Measurements from ENCODE around the gene FADS1. TPM values are rescaled to one million over a fixed set of nuclear protein-coding genes. Genes with fewer than 3 reads are reported as not detected.

FADS1 gene
- total and polyA plus RNA-seq, 12 donors: 28.3 to 410 (median 102) TPM

- TF ChIP-seq CTCF (IDR thresholded peaks at IDR 0.05) (no peak), POLR2A (IDR thresholded peaks at IDR 0.05) (no peak)
- intact Hi-C loops (cut with DNase I): no loop called here
- peak overlapping the region in 2 of 5 donors; percentile 54 to 68 for H3K27ac ChIP-seq
- H3K27me3 ChIP-seq: no peaks in the 10 kb centered on the region
- 75 to 95% (median 83%) methylated on average over 7 of the region's 7 CpGs for WGBS, 4 donors
- no peaks in the 10 kb centered on the region for H3K9me3 ChIP-seq (replicated peaks in 1 of 3)
- H3K4me1 ChIP-seq (replicated peaks in 1 of 2): peaks cover 4 to 44% of the 10 kb centered on the region in 2 donors
- DNase-seq: no peak
- H3K36me3 ChIP-seq (replicated peaks in 1 of 2): peaks cover 0 to 67% of the 10 kb centered on the region in 2 donors
- no peak overlapping the region for H3K4me3 ChIP-seq
These were observed 33.9 kb upstream of the FADS1 start for GRCh38 chr11:61850687-61851086.

- 43 to 67% (median 56%) methylated on average over 9 of the region's 9 CpGs for WGBS, 4 donors
- H3K9me3 ChIP-seq (replicated peaks in 1 of 3): no peaks in the 10 kb centered on the region
- H3K27ac ChIP-seq: peak overlapping the region in 3 of 5 donors; percentile 59 to 62 (median 61)
- intact Hi-C loops (cut with DNase I): no loop called here
- H3K27me3 ChIP-seq: no peaks in the 10 kb centered on the region
- peaks cover 4 to 30% of the 10 kb centered on the region in 2 donors for H3K4me1 ChIP-seq (replicated peaks in 1 of 2)
- peak in 6 of 7 donors; percentile 61 to 82 (median 74) for DNase-seq
- H3K4me3 ChIP-seq: no peak overlapping the region
- TF ChIP-seq POLR2A (IDR thresholded peaks at IDR 0.05): no peak
- no peak for TF ChIP-seq CTCF (IDR thresholded peaks at IDR 0.05)
- peaks cover 0 to 70% of the 10 kb centered on the region in 2 donors for H3K36me3 ChIP-seq (replicated peaks in 1 of 2)
These were observed 31.8 kb upstream of the FADS1 start for GRCh38 chr11:61848631-61849030.

GRCh38 chr11:61847914-61848581, 31.2 kb upstream of the FADS1 start:
- no peaks in the 10 kb centered on the region for H3K27me3 ChIP-seq
- intact Hi-C loops (cut with DNase I): no loop called here
- H3K9me3 ChIP-seq (replicated peaks in 1 of 3): no peaks in the 10 kb centered on the region
- peaks cover 4 to 26% of the 10 kb centered on the region in 2 donors for H3K4me1 ChIP-seq (replicated peaks in 1 of 2)
- WGBS, 4 donors: 89 to 97% (median 94%) methylated on average over 14 to 18 of the region's 18 CpGs
- no peak for DNase-seq
- peak overlapping the region in 3 of 5 donors; percentile 59 to 62 (median 61) for H3K27ac ChIP-seq
- no peak overlapping the region for H3K4me3 ChIP-seq
- peaks cover 0 to 72% of the 10 kb centered on the region in 2 donors for H3K36me3 ChIP-seq (replicated peaks in 1 of 2)
- no peak for TF ChIP-seq CTCF (IDR thresholded peaks at IDR 0.05)
- no peak for TF ChIP-seq POLR2A (IDR thresholded peaks at IDR 0.05)

- no peaks in the 10 kb centered on the region for H3K27me3 ChIP-seq
- 73 to 86% (median 77%) methylated on average over 10 of the region's 10 CpGs for WGBS, 4 donors
- intact Hi-C loops (cut with DNase I): no loop called here
- DNase-seq: no peak
- H3K36me3 ChIP-seq (replicated peaks in 1 of 2): peaks cover 0 to 82% of the 10 kb centered on the region in 2 donors
- H3K4me1 ChIP-seq (replicated peaks in 1 of 2): peaks cover 13 to 26% of the 10 kb centered on the region in 2 donors
- H3K27ac ChIP-seq: peak overlapping the region in 2 of 5 donors; percentile 6 to 30
- TF ChIP-seq POLR2A (IDR thresholded peaks at IDR 0.05): no peak
- no peak for TF ChIP-seq CTCF (IDR thresholded peaks at IDR 0.05)
- H3K4me3 ChIP-seq: no peak overlapping the region
- H3K9me3 ChIP-seq (replicated peaks in 1 of 3): no peaks in the 10 kb centered on the region
These were observed 29.7 kb upstream of the FADS1 start for GRCh38 chr11:61846362-61847020.
